Spleen (tissue), 11 donors: ENCODE results near the gene KLHL2. TPM values are rescaled to one million over a fixed set of nuclear protein-coding genes. Genes with fewer than 3 reads are reported as not detected.

Experiments used
- DNase-seq: peaks from one replicate; pipeline ENCODE4 v3.0.0-alpha.2; 2020
- H3K27ac ChIP-seq, 8 donors: fragments of 200-600 bp; sonication (generic) in 7 of 8; 1 replicate in 4 of 8; 2 replicates in 4 of 8; pipeline versions ENCODE4 v1.5.0 to v1.8.0; 2016 to 2021; ENCODE audit warnings: inconsistent platforms in 4 of 8, mild to moderate bottlenecking in 4 of 8, moderate library complexity in 1 of 8
- H3K27me3 ChIP-seq, 7 donors: fragments of 200-600 bp; sonication (generic) in 6 of 7; replicated peaks in 1 of 7; 1 replicate in 4 of 7; 2 replicates in 3 of 7; pipeline versions ENCODE4 v1.5.0 to v1.8.0; 2016 to 2021; ENCODE audit warnings: inconsistent platforms in 3 of 7, mild to moderate bottlenecking in 1 of 7
- H3K36me3 ChIP-seq, 6 donors: fragments of 200-600 bp; sonication (generic) in 5 of 6; 1 replicate in 4 of 6; 2 replicates in 2 of 6; pipeline versions ENCODE4 v1.5.0 to v1.8.0; 2016 to 2021; ENCODE audit warnings: inconsistent platforms in 2 of 6
- H3K4me1 ChIP-seq, 6 donors: fragments of 200-600 bp; sonication (generic) in 5 of 6; 1 replicate in 3 of 6; 2 replicates in 3 of 6; pipeline versions ENCODE4 v1.5.0 to v1.8.0; 2016 to 2021; ENCODE audit warnings: inconsistent platforms in 3 of 6
- H3K4me3 ChIP-seq, 8 donors: fragments of 200-600 bp; sonication (generic) in 7 of 8; 1 replicate in 4 of 8; 2 replicates in 4 of 8; pipeline versions ENCODE4 v1.5.0 to v1.8.0; 2016 to 2021; ENCODE audit warnings: inconsistent platforms in 4 of 8, mild to moderate bottlenecking in 4 of 8, moderate library complexity in 2 of 8
- H3K9me3 ChIP-seq, 8 donors: fragments of 200-600 bp; sonication (generic) in 7 of 8; 1 replicate in 4 of 8; 2 replicates in 4 of 8; pipeline versions ENCODE4 v1.5.0 to v1.8.0; 2016 to 2021; ENCODE audit warnings: inconsistent platforms in 4 of 8
- CTCF ChIP-seq, 11 experiments: fragments of 200-600 bp in 7 of 11; fragments of 450-650 bp in 4 of 11; sonication (generic) in 4 of 11; IDR thresholded peaks in 8 of 11; conservative IDR thresholded peaks in 3 of 11; 1 replicate in 7 of 11; 2 replicates in 4 of 11; pipeline versions ENCODE4 v1.4.0 to v1.8.0; 2016 to 2021; ENCODE audit warnings: antibody characterized with exemption in 11 of 11, inconsistent platforms in 4 of 11, mild to moderate bottlenecking in 1 of 11
- POLR2A ChIP-seq, 3 donors: fragments of 450-650 bp; IDR thresholded peaks; one replicate each; pipeline ENCODE4 v1.5.1; 2017; ENCODE audit warnings: antibody characterized with exemption in 3 of 3, mild to moderate bottlenecking in 1 of 3
- POLR2AphosphoS5 ChIP-seq, 3 donors: sonication (generic); formaldehyde crosslinking; IDR thresholded peaks; one replicate each; pipeline ENCODE4 v1.5.1; 2017; ENCODE audit warnings: antibody characterized with exemption in 3 of 3
- WGBS, 5 donors: extraction: QIAGEN DNeasy Blood & Tissue Kit in 3 of 5; methylation state at CpG; one replicate each; pipeline versions ENCODE4 v1.1.5 to v1.1.7; 2013 to 2018; 5-methylcytosine and 5-hydroxymethylcytosine counted together
- intact Hi-C: fragments of 100-400 bp; cut with DNase I; formaldehyde crosslinking; loops from one replicate; pipeline ENCODE4 v1.15.0; 2023; ENCODE audit warnings: low total_unique reads
- polyA plus RNA-seq, 3 donors: library from polyadenylated mRNA; stranded (reverse); fragments of 200-250 nt; gene quantifications; one replicate each; pipeline ENCODE4 v1.2.1, GENCODE V29; 2013
- total RNA-seq, 7 donors: library from RNA; depleted of rRNA in 3 of 7; stranded (reverse); fragments of >200 nt in 3 of 7; fragmentation: NEBNext Ultra II Directional in 4 of 7; extraction: Animal tissue kit (Norgen Biotek cat#: 25700) in 4 of 7; gene quantifications; one replicate each; pipeline versions ENCODE4 v1.1.0 to v1.2.1, GENCODE V29; 2016 to 2021
- donor health status: healthy with polysubstance abuse.
- donor health status: DM: no; HTN: no; CAD: no; lungs with moderate emphysema.
- donor health status: DM: no; HTN: no; CAD: no.
- donor health status: Bipolar disorder and iron deficiency.
- donor health status: healthy.
- donor health status: DM: no; HTN: no; CAD: no.
- donor health status: DM: yes; HTN: yes; CAD: no.

Gene KLHL2
- total and polyA plus RNA-seq, 10 donors = 10.8 to 102 (median 48.5) TPM

GRCh38 chr4:165288226-165288625 lies 80.9 kb downstream of the KLHL2 start:
- Histone ChIP-seq H3K27me3 (no peaks in the 10 kb centered on the region), H3K4me1 (peaks cover 0 to 51% (median 22%) of the 10 kb centered on the region in 6 donors), H3K36me3 (peaks cover 0 to 16% (median 0%) of the 10 kb centered on the region in 6 donors), H3K9me3 (no peaks in the 10 kb centered on the region), H3K4me3 (no peak overlapping the region), H3K27ac (peak overlapping the region in 1 of 8 donors; percentile 2)
- intact Hi-C loops = no loop called here
- DNase-seq = no peak
- TF ChIP-seq CTCF (IDR thresholded peaks at IDR 0.05 in 8 of 11, conservative IDR thresholded peaks at IDR 0.05 in 3 of 11) (no peak), POLR2A (IDR thresholded peaks at IDR 0.05) (no peak), POLR2AphosphoS5 (IDR thresholded peaks at IDR 0.05) (no peak)
- 60 to 75% (median 67%) methylated on average over 3 of the region's 3 CpGs for WGBS, 5 donors

- Histone ChIP-seq H3K9me3 (no peaks in the 10 kb centered on the region), H3K27ac (peak overlapping the region in 1 of 8 donors; percentile 2)
- DNase-seq = no peak
Observed at GRCh38 chr4:165288639-165289422, 81.5 kb downstream of the KLHL2 start.

GRCh38 chr4:165289423-165289785 lies 82.0 kb downstream of the KLHL2 start:
- no peak for DNase-seq
- peaks cover 0 to 4% (median 0%) of the 10 kb centered on the region in 6 donors for H3K36me3 ChIP-seq
- H3K4me1 ChIP-seq = peaks cover 0 to 59% (median 30%) of the 10 kb centered on the region in 6 donors
- no peak for TF ChIP-seq CTCF (IDR thresholded peaks at IDR 0.05 in 8 of 11, conservative IDR thresholded peaks at IDR 0.05 in 3 of 11)
- no peak for TF ChIP-seq POLR2A (IDR thresholded peaks at IDR 0.05)
- TF ChIP-seq POLR2AphosphoS5 (IDR thresholded peaks at IDR 0.05) = no peak
- intact Hi-C loops = no loop called here
- no peak overlapping the region for H3K27ac ChIP-seq
- no peak overlapping the region for H3K4me3 ChIP-seq
- no peaks in the 10 kb centered on the region for H3K9me3 ChIP-seq
- no peaks in the 10 kb centered on the region for H3K27me3 ChIP-seq

More at GRCh38 chr4:165288639-165289422, 81.5 kb downstream of the KLHL2 start:
- intact Hi-C loops = no loop called here
- peaks cover 0 to 53% (median 24%) of the 10 kb centered on the region in 6 donors for H3K4me1 ChIP-seq
- peaks cover 0 to 10% (median 0%) of the 10 kb centered on the region in 6 donors for H3K36me3 ChIP-seq
- no peak overlapping the region for H3K4me3 ChIP-seq
- TF ChIP-seq POLR2AphosphoS5 (IDR thresholded peaks at IDR 0.05) (no peak), POLR2A (IDR thresholded peaks at IDR 0.05) (no peak), CTCF (IDR thresholded peaks at IDR 0.05 in 8 of 11, conservative IDR thresholded peaks at IDR 0.05 in 3 of 11) (no peak)
- H3K27me3 ChIP-seq = no peaks in the 10 kb centered on the region

- TF ChIP-seq POLR2A (IDR thresholded peaks at IDR 0.05) (no peak), POLR2AphosphoS5 (IDR thresholded peaks at IDR 0.05) (no peak), CTCF (IDR thresholded peaks at IDR 0.05 in 8 of 11, conservative IDR thresholded peaks at IDR 0.05 in 3 of 11) (no peak)
- Histone ChIP-seq H3K27me3 (no peaks in the 10 kb centered on the region), H3K27ac (no peak overlapping the region), H3K4me1 (peaks cover 8 to 57% (median 26%) of the 10 kb centered on the region in 6 donors), H3K36me3 (peaks cover 0 to 24% (median 8%) of the 10 kb centered on the region in 6 donors), H3K9me3 (no peaks in the 10 kb centered on the region), H3K4me3 (no peak overlapping the region)
- WGBS, 5 donors = 95 to 99% (median 97%) methylated on average over 6 of the region's 6 CpGs
- intact Hi-C loops = no loop called here
- no peak for DNase-seq
Observed at GRCh38 chr4:165293061-165293460, 85.7 kb downstream of the KLHL2 start.
